Smooth muscle cell (in vitro differentiated cells): Measurements from ENCODE around the gene FOXP2. TPM values are rescaled to one million over a fixed set of nuclear protein-coding genes. Genes with fewer than 3 reads are reported as not detected.
"Not testable (repeated sequence)": the region's sequence is repeated elsewhere in the genome, so short reads cannot be mapped to it uniquely, and the experiment has no call there.

Source experiments
- DNase-seq: peaks from one replicate; lab custom pipeline; 2025; ENCODE audit not compliant: unreplicated experiment; lab: John Stamatoyannopoulos, UW
- H2AFZ ChIP-seq: fragments of 200-600 bp; sonication (generic); 2 replicates; pipeline ENCODE4 v1.6.0; 2016; ENCODE audit warnings: antibody characterized with exemption, low read depth, mild to moderate bottlenecking
- H3F3A ChIP-seq: fragments of 200-600 bp; sonication (generic); 2 replicates; pipeline ENCODE4 v1.6.0; 2017; ENCODE audit warnings: antibody characterized with exemption, low read depth
- H3K27ac ChIP-seq: fragments of 200-600 bp; sonication (generic); 2 replicates; pipeline ENCODE4 v1.5.1; 2016; ENCODE audit warnings: low read depth, mild to moderate bottlenecking
- H3K27me3 ChIP-seq: fragments of 200-600 bp; sonication (generic); 2 replicates; pipeline ENCODE4 v1.6.1; 2016; ENCODE audit warnings: low read depth, mild to moderate bottlenecking
- H3K36me3 ChIP-seq: fragments of 200-600 bp; sonication (generic); 2 replicates; pipeline ENCODE4 v1.5.1; 2016; ENCODE audit warnings: low read depth
- H3K4me1 ChIP-seq: fragments of 200-600 bp; sonication (generic); 2 replicates; pipeline ENCODE4 v1.5.1; 2016; ENCODE audit warnings: low read depth
- H3K4me2 ChIP-seq: fragments of 200-600 bp; sonication (generic); 2 replicates; pipeline ENCODE4 v1.6.0; 2016; ENCODE audit warnings: mild to moderate bottlenecking
- H3K4me3 ChIP-seq: fragments of 200-600 bp; sonication (generic); 2 replicates; pipeline ENCODE4 v1.5.1; 2016; ENCODE audit warnings: mild to moderate bottlenecking
- H3K79me2 ChIP-seq: fragments of 200-600 bp; sonication (generic); 2 replicates; pipeline ENCODE4 v1.6.0; 2016; ENCODE audit warnings: low read depth, mild to moderate bottlenecking
- H3K9ac ChIP-seq: fragments of 200-600 bp; sonication (generic); 2 replicates; pipeline ENCODE4 v1.6.0; 2016; ENCODE audit warnings: low read depth
- H3K9me3 ChIP-seq: fragments of 200-600 bp; sonication (generic); replicated peaks from 2 replicates; pipeline ENCODE4 v1.5.1; 2016; ENCODE audit warnings: low read depth
- H4K20me1 ChIP-seq: fragments of 200-600 bp; sonication (generic); 2 replicates; pipeline ENCODE4 v1.6.0; 2016; ENCODE audit warnings: low read depth
- CTCF ChIP-seq: fragments of 200-600 bp; sonication (generic); IDR thresholded peaks from 2 replicates; pipeline ENCODE4 v1.5.1; 2017; ENCODE audit warnings: borderline replicate concordance, mild to moderate bottlenecking, antibody characterized with exemption; ENCODE audit not compliant: insufficient read depth, poor library complexity, severe bottlenecking
- WGBS: methylation state at CpG from one replicate; pipeline ENCODE4 v1.1.7; 2016; ENCODE audit warnings: low lambda C conversion rate; 5-methylcytosine and 5-hydroxymethylcytosine counted together
- polyA plus RNA-seq: library from polyadenylated mRNA; unstranded; fragments of >200 nt; fragmentation: Nextera tagmentation; extraction: Ambion mirVana; gene quantifications from 2 replicates; pipeline ENCODE4 v1.2.1, GENCODE V29; 2016
- total RNA-seq: library from RNA; depleted of rRNA; stranded (reverse); fragments of >200 nt; gene quantifications from 2 replicates; pipeline ENCODE4 v1.2.3, GENCODE V29; 2014

The FOXP2 gene
- total and polyA plus RNA-seq, 2 experiments from 2014 or later = 0.86 to 1.1 TPM

GRCh38 chr7:114606100-114606499 is 191.5 kb downstream of the FOXP2 start:
- H3K36me3 ChIP-seq = no peaks in the 10 kb centered on the region
- no peak overlapping the region for H3K9ac ChIP-seq
- no peaks in the 10 kb centered on the region for H3K4me1 ChIP-seq
- DNase-seq = no peak
- no peaks in the 10 kb centered on the region for H4K20me1 ChIP-seq
- H2AFZ ChIP-seq = no peak overlapping the region
- TF ChIP-seq CTCF = no peak
- no peak overlapping the region for H3K4me2 ChIP-seq
- H3K79me2 ChIP-seq = no peaks in the 10 kb centered on the region
- no peaks in the 10 kb centered on the region for H3K27me3 ChIP-seq
- H3F3A ChIP-seq = no peaks in the 10 kb centered on the region
- 90% methylated on average over 2 of the region's 2 CpGs for WGBS
- H3K4me3 ChIP-seq = no peak overlapping the region
- H3K9me3 ChIP-seq = no peaks in the 10 kb centered on the region
- no peak overlapping the region for H3K27ac ChIP-seq

DNA sequence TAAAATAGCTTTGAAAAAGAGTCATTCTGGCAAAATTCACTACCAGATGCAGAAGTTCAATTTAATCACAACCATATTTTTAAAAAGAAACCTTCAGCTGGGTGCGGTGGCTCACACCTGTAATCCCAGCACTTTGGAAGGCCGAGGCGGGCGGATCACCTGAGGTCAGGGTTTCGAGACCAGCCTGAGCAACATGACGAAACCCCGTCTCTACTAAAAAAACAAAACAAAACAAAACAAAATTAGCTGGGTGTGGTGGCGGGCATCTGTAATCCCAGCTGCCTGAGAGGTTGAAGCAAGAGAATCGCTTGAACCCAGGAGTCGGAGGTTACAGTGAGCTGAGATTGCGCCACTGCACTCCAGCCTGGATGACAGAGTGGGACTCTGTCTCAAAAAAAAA is 194.2 kb downstream of the FOXP2 start:
- not testable (repeated sequence) for H4K20me1 ChIP-seq, DNase-seq, H3K4me1 ChIP-seq, H3K36me3 ChIP-seq, H3K27ac ChIP-seq, H3K27me3 ChIP-seq, H2AFZ ChIP-seq, H3F3A ChIP-seq, H3K9ac ChIP-seq, H3K4me3 ChIP-seq, H3K9me3 ChIP-seq, H3K4me2 ChIP-seq, H3K79me2 ChIP-seq
- 89% methylated on average over 11 of the region's 11 CpGs for WGBS

GRCh38 chr7:114620208-114620607 is 205.6 kb downstream of the FOXP2 start:
- Histone ChIP-seq H3K9ac (no peak overlapping the region), H4K20me1 (no peaks in the 10 kb centered on the region), H2AFZ (no peak overlapping the region), H3K9me3 (no peaks in the 10 kb centered on the region), H3K36me3 (no peaks in the 10 kb centered on the region), H3F3A (no peaks in the 10 kb centered on the region), H3K27me3 (peaks cover 6% of the 10 kb centered on the region), H3K79me2 (no peaks in the 10 kb centered on the region), H3K4me1 (no peaks in the 10 kb centered on the region), H3K4me3 (no peak overlapping the region), H3K27ac (no peak overlapping the region), H3K4me2 (no peak overlapping the region)
- 59% methylated on average over 3 of the region's 3 CpGs for WGBS
- TF ChIP-seq CTCF = no peak
- DNase-seq = no peak

DNA sequence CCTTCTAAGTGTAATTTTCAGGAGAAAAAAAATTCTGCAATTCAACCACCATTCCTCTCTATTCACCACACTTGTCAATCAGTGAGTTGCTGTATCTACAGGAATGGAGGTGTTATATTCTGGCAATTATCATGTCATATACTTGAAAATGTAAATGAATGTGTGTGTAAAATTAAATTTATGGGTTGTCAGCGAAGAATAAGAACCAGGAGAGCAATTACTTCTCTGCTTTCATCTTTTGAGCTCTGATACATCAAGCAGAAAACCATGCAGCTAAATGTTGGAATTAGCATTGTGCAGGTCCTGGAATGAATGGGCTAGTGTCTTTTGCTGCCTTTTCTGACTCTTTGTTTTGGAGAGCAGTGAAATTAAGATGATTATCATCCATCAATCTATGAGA is 207.6 kb downstream of the FOXP2 start:
- peaks cover 6% of the 10 kb centered on the region for H3K27me3 ChIP-seq
- H3K36me3 ChIP-seq = no peaks in the 10 kb centered on the region
- no peak overlapping the region for H3K4me2 ChIP-seq
- no peak overlapping the region for H2AFZ ChIP-seq
- H3K79me2 ChIP-seq = no peaks in the 10 kb centered on the region
- no peak overlapping the region for H3K9ac ChIP-seq
- no peak for TF ChIP-seq CTCF
- DNase-seq = no peak
- H3K27ac ChIP-seq = no peak overlapping the region
- no peaks in the 10 kb centered on the region for H3F3A ChIP-seq
- no peaks in the 10 kb centered on the region for H3K9me3 ChIP-seq
- H3K4me3 ChIP-seq = no peak overlapping the region
- H3K4me1 ChIP-seq = no peaks in the 10 kb centered on the region
- 82% methylated on average over 1 of the region's 1 CpG for WGBS
- no peaks in the 10 kb centered on the region for H4K20me1 ChIP-seq
